ENCODE data around the gene ITPKB.
"Not testable (repeated sequence)": the region's sequence is repeated elsewhere in the genome, so short reads cannot be mapped to it uniquely, and the experiment has no call there.

ITPKB gene

GRCh38 chr1:226640321-226641136 is 98.6 kb downstream of the ITPKB start:
- no peak overlapping the region for H3K4me2 ChIP-seq (ENCODE audit: low read length)
- H3K27ac ChIP-seq (ENCODE audit: low read depth, low read length, poor library complexity, severe bottlenecking) = peak overlapping the region; percentile 17
- no peaks in the 10 kb centered on the region for H3K79me2 ChIP-seq (ENCODE audit: insufficient read depth, low read length)
- no peaks in the 10 kb centered on the region for H3K9me2 ChIP-seq (ENCODE audit: low read depth, low read length)
- peaks cover 76% of the 10 kb centered on the region for H3K4me1 ChIP-seq (ENCODE audit: insufficient read depth, low read length, severe bottlenecking)
- no peaks in the 10 kb centered on the region for H3F3A ChIP-seq (ENCODE audit: insufficient read depth, low read length)
- no peak for TF ChIP-seq EZH2 (IDR thresholded peaks at IDR 0.05; ENCODE audit: borderline replicate concordance, low read length)
- TF ChIP-seq CTCF (IDR thresholded peaks at IDR 0.05; ENCODE audit: low read length) = no peak
- H3K36me3 ChIP-seq (ENCODE audit: insufficient read depth, low read length) = peaks cover 77% of the 10 kb centered on the region
- no peak overlapping the region for H3K9ac ChIP-seq (ENCODE audit: low read length)
- no peaks in the 10 kb centered on the region for H4K20me1 ChIP-seq (ENCODE audit: insufficient read depth, low read length)
- H3K27me3 ChIP-seq (ENCODE audit: insufficient read depth, low read length) = no peaks in the 10 kb centered on the region
- H3K4me3 ChIP-seq (ENCODE audit: low read depth, low read length, poor library complexity, severe bottlenecking) = no peak overlapping the region
- no peaks in the 10 kb centered on the region for H3K9me3 ChIP-seq (ENCODE audit: low read length)
- H2AFZ ChIP-seq (ENCODE audit: low read length) = no peak overlapping the region

- no peaks in the 10 kb centered on the region for H3K9me2 ChIP-seq (ENCODE audit: low read depth, low read length)
- H2AFZ ChIP-seq (ENCODE audit: low read length) = no peak overlapping the region
- H4K20me1 ChIP-seq (ENCODE audit: insufficient read depth, low read length) = no peaks in the 10 kb centered on the region
- no peaks in the 10 kb centered on the region for H3K79me2 ChIP-seq (ENCODE audit: insufficient read depth, low read length)
- peaks cover 71% of the 10 kb centered on the region for H3K36me3 ChIP-seq (ENCODE audit: insufficient read depth, low read length)
- TF ChIP-seq EZH2 (IDR thresholded peaks at IDR 0.05; ENCODE audit: borderline replicate concordance, low read length) (no peak), CTCF (IDR thresholded peaks at IDR 0.05; ENCODE audit: low read length) (no peak)
- no peaks in the 10 kb centered on the region for H3K9me3 ChIP-seq (ENCODE audit: low read length)
- no peaks in the 10 kb centered on the region for H3K27me3 ChIP-seq (ENCODE audit: insufficient read depth, low read length)
- H3K4me1 ChIP-seq (ENCODE audit: insufficient read depth, low read length, severe bottlenecking) = peaks cover 76% of the 10 kb centered on the region
- no peak overlapping the region for H3K4me2 ChIP-seq (ENCODE audit: low read length)
- no peak overlapping the region for H3K27ac ChIP-seq (ENCODE audit: low read depth, low read length, poor library complexity, severe bottlenecking)
- H3K4me3 ChIP-seq (ENCODE audit: low read depth, low read length, poor library complexity, severe bottlenecking) = no peak overlapping the region
- H3F3A ChIP-seq (ENCODE audit: insufficient read depth, low read length) = no peaks in the 10 kb centered on the region
- no peak overlapping the region for H3K9ac ChIP-seq (ENCODE audit: low read length)
Observed at GRCh38 chr1:226639631-226640061, 99.4 kb downstream of the ITPKB start.

- not testable (repeated sequence) for H3K27ac ChIP-seq (ENCODE audit: low read depth, low read length, poor library complexity, severe bottlenecking); H2AFZ ChIP-seq (ENCODE audit: low read length); H3K9me3 ChIP-seq (ENCODE audit: low read length); H3K9ac ChIP-seq (ENCODE audit: low read length); H3K79me2 ChIP-seq (ENCODE audit: insufficient read depth, low read length); H3K27me3 ChIP-seq (ENCODE audit: insufficient read depth, low read length); H3F3A ChIP-seq (ENCODE audit: insufficient read depth, low read length); H3K4me3 ChIP-seq (ENCODE audit: low read depth, low read length, poor library complexity, severe bottlenecking); H4K20me1 ChIP-seq (ENCODE audit: insufficient read depth, low read length); H3K9me2 ChIP-seq (ENCODE audit: low read depth, low read length); H3K4me2 ChIP-seq (ENCODE audit: low read length)
- Histone ChIP-seq H3K36me3 (ENCODE audit: insufficient read depth, low read length) (peaks cover 73% of the 10 kb centered on the region), H3K4me1 (ENCODE audit: insufficient read depth, low read length, severe bottlenecking) (peaks cover 76% of the 10 kb centered on the region)
Observed at GRCh38 chr1:226639206-226639605, 99.9 kb downstream of the ITPKB start.

GRCh38 chr1:226638608-226639007 is 100.5 kb downstream of the ITPKB start:
- no peak overlapping the region for H2AFZ ChIP-seq (ENCODE audit: low read length)
- TF ChIP-seq EZH2 (IDR thresholded peaks at IDR 0.05; ENCODE audit: borderline replicate concordance, low read length) = no peak
- no peak for TF ChIP-seq CTCF (IDR thresholded peaks at IDR 0.05; ENCODE audit: low read length)
- H3K27ac ChIP-seq (ENCODE audit: low read depth, low read length, poor library complexity, severe bottlenecking) = no peak overlapping the region
- H3K9me3 ChIP-seq (ENCODE audit: low read length) = no peaks in the 10 kb centered on the region
- no peak overlapping the region for H3K9ac ChIP-seq (ENCODE audit: low read length)
- H3F3A ChIP-seq (ENCODE audit: insufficient read depth, low read length) = no peaks in the 10 kb centered on the region
- no peaks in the 10 kb centered on the region for H3K79me2 ChIP-seq (ENCODE audit: insufficient read depth, low read length)
- peaks cover 76% of the 10 kb centered on the region for H3K4me1 ChIP-seq (ENCODE audit: insufficient read depth, low read length, severe bottlenecking)
- H3K9me2 ChIP-seq (ENCODE audit: low read depth, low read length) = no peaks in the 10 kb centered on the region
- no peaks in the 10 kb centered on the region for H4K20me1 ChIP-seq (ENCODE audit: insufficient read depth, low read length)
- no peak overlapping the region for H3K4me3 ChIP-seq (ENCODE audit: low read depth, low read length, poor library complexity, severe bottlenecking)
- no peak overlapping the region for H3K4me2 ChIP-seq (ENCODE audit: low read length)
- peaks cover 79% of the 10 kb centered on the region for H3K36me3 ChIP-seq (ENCODE audit: insufficient read depth, low read length)
- H3K27me3 ChIP-seq (ENCODE audit: insufficient read depth, low read length) = no peaks in the 10 kb centered on the region
